Parathyroid adenoma (tissue), 2 donors: ENCODE measurements around the gene CYP26C1.
"Not testable (repeated sequence)": the region's sequence is repeated elsewhere in the genome, so short reads cannot be mapped to it uniquely, and the experiment has no call there.

Source experiments
- H2AFZ ChIP-seq: fragments of 300-600 bp; sonication (generic); one replicate; pipeline ENCODE4 v1.7.0; 2017; ENCODE audit warnings: antibody characterized with exemption, mild to moderate bottlenecking
- H3K27ac ChIP-seq: fragments of 300-600 bp; sonication (generic); one replicate; pipeline ENCODE4 v1.7.0; 2017
- H3K27me3 ChIP-seq: fragments of 300-600 bp; sonication (generic); one replicate; pipeline ENCODE4 v1.7.0; 2017; ENCODE audit warnings: low read length; ENCODE audit not compliant: control insufficient read depth, insufficient read depth
- H3K36me3 ChIP-seq: fragments of 300-600 bp; sonication (generic); one replicate; pipeline ENCODE4 v1.7.0; 2017; ENCODE audit warnings: low read length; ENCODE audit not compliant: control insufficient read depth, insufficient read depth
- H3K4me1 ChIP-seq: fragments of 300-600 bp; sonication (generic); one replicate; pipeline ENCODE4 v1.7.0; 2017; ENCODE audit warnings: control low read depth
- H3K4me2 ChIP-seq: fragments of 300-600 bp; sonication (generic); one replicate; pipeline ENCODE4 v1.7.0; 2017; ENCODE audit warnings: low read length
- H3K4me3 ChIP-seq: fragments of 300-600 bp; sonication (generic); one replicate; pipeline ENCODE4 v1.7.0; 2017; ENCODE audit warnings: low read depth, low read length
- H3K79me2 ChIP-seq: fragments of 300-600 bp; sonication (generic); one replicate; pipeline ENCODE4 v1.7.0; 2017; ENCODE audit warnings: control low read depth
- H3K9ac ChIP-seq: fragments of 300-600 bp; sonication (generic); one replicate; pipeline ENCODE4 v1.7.0; 2017; ENCODE audit warnings: mild to moderate bottlenecking
- H3K9me3 ChIP-seq: fragments of 300-600 bp; sonication (generic); one replicate; pipeline ENCODE4 v1.7.0; 2017; ENCODE audit warnings: low read length; ENCODE audit not compliant: control insufficient read depth
- CTCF ChIP-seq: fragments of 300-600 bp; sonication (generic); IDR thresholded peaks from one replicate; pipeline ENCODE4 v1.7.0; 2017; ENCODE audit warnings: antibody characterized with exemption, mild to moderate bottlenecking
- donor health status: primary hyperparathyroidism.

Gene CYP26C1

DNA sequence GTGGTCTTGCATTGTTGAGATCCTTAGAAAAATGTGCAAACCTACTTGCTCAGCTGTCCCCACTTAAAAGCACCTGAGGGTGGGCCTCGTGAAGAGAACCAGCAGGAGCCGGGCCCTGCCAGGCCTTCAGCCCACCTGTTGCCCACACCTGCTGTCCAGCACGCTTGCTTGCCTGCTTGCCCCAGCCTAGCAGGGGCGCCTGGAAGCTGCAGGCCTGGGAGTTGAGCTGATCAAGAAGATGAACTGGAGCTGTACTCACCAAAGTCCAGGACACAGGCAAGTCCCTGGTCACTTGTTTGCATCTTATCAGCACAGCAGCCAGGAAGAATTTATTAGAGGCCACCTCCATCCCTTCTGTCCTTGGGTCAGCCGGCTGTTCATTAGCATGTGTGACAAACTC lies 36.3 kb downstream of the CYP26C1 start:
- no peaks in the 10 kb centered on the region for H3K4me1 ChIP-seq
- no peaks in the 10 kb centered on the region for H3K36me3 ChIP-seq
- no peak overlapping the region for H3K4me2 ChIP-seq
- no peak overlapping the region for H3K4me3 ChIP-seq
- H3K27me3 ChIP-seq: no peaks in the 10 kb centered on the region
- no peak overlapping the region for H2AFZ ChIP-seq
- H3K9ac ChIP-seq: no peak overlapping the region
- no peaks in the 10 kb centered on the region for H3K79me2 ChIP-seq
- TF ChIP-seq CTCF: no peak
- H3K27ac ChIP-seq: no peak overlapping the region
- H3K9me3 ChIP-seq: no peaks in the 10 kb centered on the region

DNA sequence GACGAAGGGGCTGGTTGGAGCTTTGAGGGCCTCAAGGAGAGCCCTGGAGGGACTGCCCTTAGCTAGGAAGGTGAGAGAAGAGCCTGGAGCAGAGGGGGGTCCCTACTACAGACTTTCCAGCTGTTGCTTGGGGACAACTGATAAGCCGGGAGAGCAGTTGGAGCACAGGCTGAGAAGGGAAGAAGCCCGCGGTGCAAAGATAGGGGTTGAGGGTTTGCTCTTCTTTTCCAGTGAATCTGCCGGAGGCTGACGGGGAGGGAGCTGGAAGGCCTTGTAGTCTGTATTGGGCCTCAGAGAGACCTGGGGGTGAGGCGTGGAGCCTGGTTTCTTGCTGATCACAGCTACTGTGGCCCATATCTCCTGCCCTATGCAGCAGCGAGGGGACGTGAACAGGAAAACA lies 36.8 kb downstream of the CYP26C1 start:
- no peaks in the 10 kb centered on the region for H3K27me3 ChIP-seq
- no peaks in the 10 kb centered on the region for H3K9me3 ChIP-seq
- H3K9ac ChIP-seq: no peak overlapping the region
- no peak for TF ChIP-seq CTCF
- H3K36me3 ChIP-seq: no peaks in the 10 kb centered on the region
- no peaks in the 10 kb centered on the region for H3K79me2 ChIP-seq
- no peak overlapping the region for H3K4me2 ChIP-seq
- H3K4me1 ChIP-seq: no peaks in the 10 kb centered on the region
- H2AFZ ChIP-seq: no peak overlapping the region
- H3K4me3 ChIP-seq: no peak overlapping the region
- H3K27ac ChIP-seq: no peak overlapping the region

GRCh38 chr10:93098816-93099215 lies 38.2 kb downstream of the CYP26C1 start:
- H3K9ac ChIP-seq: no peak overlapping the region
- no peaks in the 10 kb centered on the region for H3K9me3 ChIP-seq
- no peak overlapping the region for H3K27ac ChIP-seq
- no peaks in the 10 kb centered on the region for H3K27me3 ChIP-seq
- no peak overlapping the region for H3K4me3 ChIP-seq
- TF ChIP-seq CTCF: no peak
- H3K36me3 ChIP-seq: no peaks in the 10 kb centered on the region
- H3K4me1 ChIP-seq: no peaks in the 10 kb centered on the region
- no peaks in the 10 kb centered on the region for H3K79me2 ChIP-seq
- no peak overlapping the region for H3K4me2 ChIP-seq
- no peak overlapping the region for H2AFZ ChIP-seq

DNA sequence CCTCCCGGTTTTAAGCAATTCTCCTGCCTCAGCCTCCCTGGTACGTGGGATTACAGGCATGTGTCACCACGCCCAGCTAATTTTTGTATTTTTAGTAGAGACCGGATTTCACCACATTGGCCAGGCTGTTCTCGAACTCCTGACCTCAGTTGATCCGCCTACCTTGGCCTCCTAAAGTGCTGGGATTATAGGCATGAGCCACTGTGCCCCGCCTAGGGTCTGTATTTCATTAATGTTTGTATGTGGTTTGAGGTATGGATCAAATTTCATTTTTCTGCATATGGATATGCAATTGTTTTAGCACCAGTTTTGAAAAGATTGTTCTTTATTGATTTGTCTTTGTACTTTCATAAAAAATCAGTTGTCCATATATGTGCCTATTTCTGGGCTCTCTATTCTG lies 39.1 kb downstream of the CYP26C1 start:
- no peak overlapping the region for H3K4me2 ChIP-seq
- no peak overlapping the region for H3K27ac ChIP-seq
- no peak overlapping the region for H2AFZ ChIP-seq
- no peak for TF ChIP-seq CTCF
- no peaks in the 10 kb centered on the region for H3K4me1 ChIP-seq
- H3K27me3 ChIP-seq: no peaks in the 10 kb centered on the region
- H3K4me3 ChIP-seq: no peak overlapping the region
- H3K36me3 ChIP-seq: no peaks in the 10 kb centered on the region
- no peaks in the 10 kb centered on the region for H3K79me2 ChIP-seq
- H3K9me3 ChIP-seq: no peaks in the 10 kb centered on the region
- no peak overlapping the region for H3K9ac ChIP-seq

DNA sequence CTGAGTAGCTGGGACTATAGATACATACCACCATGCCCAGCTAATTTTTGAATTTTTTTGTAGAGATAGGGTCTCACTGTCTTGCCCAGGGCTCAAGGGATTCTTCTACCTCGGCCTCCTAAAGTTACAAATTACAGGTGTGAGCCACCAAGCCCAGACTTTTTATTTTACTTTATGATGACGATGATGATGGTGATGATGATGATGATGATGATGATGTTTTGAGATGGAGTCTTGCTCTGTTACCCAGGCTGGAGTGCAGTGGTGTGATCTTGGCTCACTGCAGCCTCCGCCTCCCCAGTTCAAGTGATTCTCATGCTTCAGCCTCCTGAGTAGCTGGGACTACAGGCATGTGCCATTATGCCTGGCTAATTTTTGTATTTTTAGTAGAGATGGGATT lies 40.5 kb downstream of the CYP26C1 start:
- not testable (repeated sequence) for H2AFZ ChIP-seq, H3K4me2 ChIP-seq, H3K79me2 ChIP-seq, H3K4me1 ChIP-seq, H3K4me3 ChIP-seq, H3K27ac ChIP-seq, H3K9me3 ChIP-seq, H3K36me3 ChIP-seq, H3K27me3 ChIP-seq, H3K9ac ChIP-seq
